HEK293 (cell line): ENCODE measurements around the gene SORBS2.

Source experiments
- CTCF ChIA-PET: fragments of 350-600 bp; formaldehyde crosslinking; extraction: SDS; loops from one replicate; lab custom pipeline; 2021; ENCODE audit warnings: antibody characterized with exemption; lab: Yijun Ruan, JAX
- POLR2A ChIA-PET: fragments of 300-600 bp; formaldehyde crosslinking; extraction: SDS; loops from one replicate; lab custom pipeline; 2020; ENCODE audit warnings: antibody characterized with exemption, inconsistent platforms; lab: Yijun Ruan, JAX
- H3K27ac ChIP-seq: fragments of 200-500 bp; sonication (Bioruptor generic); 2 replicates; pipeline ENCODE4 v1.5.1; 2014; ENCODE audit warnings: low read depth, low read length, control low read depth, inconsistent platforms; ENCODE audit errors: extremely low read depth
- H3K36me3 ChIP-seq, 2 experiments: fragments of 200-500 bp in 1 of 2; sonication (Bioruptor generic) in 1 of 2; 1 replicate in 1 of 2; 2 replicates in 1 of 2; pipeline ENCODE4 v1.5.1; 2014 to 2017; ENCODE audit warnings: inconsistent platforms in 2 of 2, low read length in 2 of 2; ENCODE audit not compliant: control insufficient read depth in 2 of 2, insufficient read depth in 1 of 2
- H3K4me1 ChIP-seq: fragments of 200-500 bp; sonication (Bioruptor generic); 2 replicates; pipeline ENCODE4 v1.5.1; 2014; ENCODE audit warnings: mild to moderate bottlenecking, low read length, inconsistent platforms; ENCODE audit not compliant: control insufficient read depth, insufficient read depth
- H3K4me3 ChIP-seq: 2 replicates; pipeline ENCODE4 v1.5.1; 2011; ENCODE audit warnings: low read depth, mild to moderate bottlenecking, control low read depth, low read length, moderate library complexity
- H3K9me3 ChIP-seq: fragments of 200-500 bp; sonication (Bioruptor generic); 2 replicates; pipeline ENCODE4 v1.5.1; 2014; ENCODE audit warnings: low read depth, low read length, inconsistent platforms; ENCODE audit not compliant: control insufficient read depth, insufficient read depth
- OSR2 ChIP-seq: fragments of 450-650 bp; formaldehyde crosslinking; IDR thresholded peaks from 2 replicates; pipeline ENCODE4 v1.5.1; 2016; ENCODE audit warnings: missing biosample characterization, missing genetic modification characterization
- PBX3 ChIP-seq: sonication (generic); formaldehyde crosslinking; IDR thresholded peaks from 2 replicates; pipeline ENCODE4 v1.8.1; 2022; ENCODE audit warnings: mild to moderate bottlenecking, moderate library complexity, missing genetic modification reagents
- TSHZ1 ChIP-seq: fragments of 450-650 bp; formaldehyde crosslinking; IDR thresholded peaks from 2 replicates; pipeline ENCODE4 v1.5.1; 2016; ENCODE audit warnings: missing biosample characterization, missing genetic modification characterization, borderline replicate concordance
- WT1 ChIP-seq: fragments of 450-650 bp; formaldehyde crosslinking; IDR thresholded peaks from 2 replicates; pipeline ENCODE4 v1.5.1; 2016; ENCODE audit warnings: missing biosample characterization, missing genetic modification characterization
- ZBTB8A ChIP-seq: fragments of 450-650 bp; formaldehyde crosslinking; IDR thresholded peaks from 2 replicates; pipeline ENCODE4 v1.5.1; 2016; ENCODE audit warnings: missing biosample characterization, missing genetic modification characterization
- ZNF174 ChIP-seq: fragments of 450-650 bp; formaldehyde crosslinking; IDR thresholded peaks from 2 replicates; pipeline ENCODE4 v1.5.0; 2017; ENCODE audit warnings: missing biosample characterization, mild to moderate bottlenecking, missing genetic modification characterization
- ZNF311 ChIP-seq: fragments of 450-650 bp; formaldehyde crosslinking; IDR thresholded peaks from 2 replicates; pipeline ENCODE4 v1.5.1; 2017; ENCODE audit warnings: missing biosample characterization, missing genetic modification characterization, borderline replicate concordance
- ZNF473 ChIP-seq: fragments of 450-650 bp; formaldehyde crosslinking; IDR thresholded peaks from 2 replicates; pipeline ENCODE4 v1.5.1; 2017; ENCODE audit warnings: missing biosample characterization, missing genetic modification characterization
- ZNF501 ChIP-seq: fragments of 450-650 bp; formaldehyde crosslinking; IDR thresholded peaks from 2 replicates; pipeline ENCODE4 v1.5.1; 2016; ENCODE audit warnings: missing biosample characterization, missing genetic modification characterization
- ZNF529 ChIP-seq: fragments of 450-650 bp; formaldehyde crosslinking; IDR thresholded peaks from 2 replicates; pipeline ENCODE4 v1.5.1; 2017; ENCODE audit warnings: missing genetic modification characterization, missing biosample characterization; ENCODE audit not compliant: insufficient replicate concordance
- ZNF548 ChIP-seq: fragments of 450-650 bp; formaldehyde crosslinking; IDR thresholded peaks from 2 replicates; pipeline ENCODE4 v1.5.1; 2016; ENCODE audit warnings: missing biosample characterization, missing genetic modification characterization
- ZNF560 ChIP-seq: fragments of 450-650 bp; formaldehyde crosslinking; IDR thresholded peaks from 2 replicates; pipeline ENCODE4 v1.5.1; 2017; ENCODE audit warnings: missing biosample characterization, missing genetic modification characterization, borderline replicate concordance
- ZNF600 ChIP-seq: fragments of 450-650 bp; formaldehyde crosslinking; IDR thresholded peaks from 2 replicates; pipeline ENCODE4 v1.5.1; 2016; ENCODE audit warnings: missing biosample characterization, missing genetic modification characterization
- ZNF664 ChIP-seq: fragments of 450-650 bp; formaldehyde crosslinking; IDR thresholded peaks from 2 replicates; pipeline ENCODE4 v1.5.1; 2016; ENCODE audit warnings: missing biosample characterization, missing genetic modification characterization
- ZNF830 ChIP-seq: fragments of 450-650 bp; IDR thresholded peaks from 2 replicates; pipeline ENCODE4 v1.5.0; 2018; ENCODE audit warnings: missing biosample characterization, missing genetic modification characterization, low read depth, mild to moderate bottlenecking, moderate library complexity
- TF ChIP-seq, protein P1 (sequence below): fragments of 450-650 bp; formaldehyde crosslinking; IDR thresholded peaks from 2 replicates; pipeline ENCODE4; 2016; ENCODE audit warnings: missing biosample characterization, missing genetic modification characterization
- TF ChIP-seq, protein P2 (sequence below): fragments of 450-650 bp; formaldehyde crosslinking; IDR thresholded peaks from 2 replicates; pipeline ENCODE4 v1.5.1; 2016; ENCODE audit warnings: missing biosample characterization, missing genetic modification characterization
- TF ChIP-seq, protein P3 (sequence below): fragments of 450-650 bp; formaldehyde crosslinking; IDR thresholded peaks from 2 replicates; pipeline ENCODE4 v1.5.1; 2017; ENCODE audit warnings: missing biosample characterization, missing genetic modification characterization

Gene SORBS2

GRCh38 chr4:185831125-185831815 lies 19.3 kb upstream of the SORBS2 start:
- CTCF ChIA-PET: interaction anchor here (0.6 to 0.8 kb wide), 3 partner anchors 9 to 819 kb away, joined by 3 read pairs; partner anchors contain the start of gene TLR3
- TF ChIP-seq, protein P1, sequence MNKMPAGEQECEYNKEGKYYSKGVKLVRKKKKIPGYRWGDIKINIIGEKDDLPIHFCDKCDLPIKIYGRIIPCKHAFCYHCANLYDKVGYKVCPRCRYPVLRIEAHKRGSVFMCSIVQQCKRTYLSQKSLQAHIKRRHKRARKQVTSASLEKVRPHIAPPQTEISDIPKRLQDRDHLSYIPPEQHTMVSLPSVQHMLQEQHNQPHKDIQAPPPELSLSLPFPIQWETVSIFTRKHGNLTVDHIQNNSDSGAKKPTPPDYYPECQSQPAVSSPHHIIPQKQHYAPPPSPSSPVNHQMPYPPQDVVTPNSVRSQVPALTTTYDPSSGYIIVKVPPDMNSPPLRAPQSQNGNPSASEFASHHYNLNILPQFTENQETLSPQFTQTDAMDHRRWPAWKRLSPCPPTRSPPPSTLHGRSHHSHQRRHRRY (tag by site-specific recombination): no peak
- TF ChIP-seq ZNF548 (tag by site-specific recombination): no peak
- no peak for TF ChIP-seq ZBTB8A (tag by site-specific recombination)
- no peak for TF ChIP-seq ZNF830 (tag by site-specific recombination)
- no peak for TF ChIP-seq ZNF529 (tag by site-specific recombination)
- TF ChIP-seq OSR2: no peak
- no peak for TF ChIP-seq ZNF560 (tag by site-specific recombination)
- no peak for TF ChIP-seq TSHZ1 (tag by site-specific recombination)
- TF ChIP-seq ZNF174 (tag by site-specific recombination): no peak
- TF ChIP-seq ZNF501: no peak
- TF ChIP-seq, protein P2, sequence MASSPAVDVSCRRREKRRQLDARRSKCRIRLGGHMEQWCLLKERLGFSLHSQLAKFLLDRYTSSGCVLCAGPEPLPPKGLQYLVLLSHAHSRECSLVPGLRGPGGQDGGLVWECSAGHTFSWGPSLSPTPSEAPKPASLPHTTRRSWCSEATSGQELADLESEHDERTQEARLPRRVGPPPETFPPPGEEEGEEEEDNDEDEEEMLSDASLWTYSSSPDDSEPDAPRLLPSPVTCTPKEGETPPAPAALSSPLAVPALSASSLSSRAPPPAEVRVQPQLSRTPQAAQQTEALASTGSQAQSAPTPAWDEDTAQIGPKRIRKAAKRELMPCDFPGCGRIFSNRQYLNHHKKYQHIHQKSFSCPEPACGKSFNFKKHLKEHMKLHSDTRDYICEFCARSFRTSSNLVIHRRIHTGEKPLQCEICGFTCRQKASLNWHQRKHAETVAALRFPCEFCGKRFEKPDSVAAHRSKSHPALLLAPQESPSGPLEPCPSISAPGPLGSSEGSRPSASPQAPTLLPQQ (tag by site-specific recombination): no peak
- TF ChIP-seq PBX3: no peak
- no peak for TF ChIP-seq ZNF311 (tag by site-specific recombination)
- no peak for TF ChIP-seq ZNF664
- TF ChIP-seq, protein P3, sequence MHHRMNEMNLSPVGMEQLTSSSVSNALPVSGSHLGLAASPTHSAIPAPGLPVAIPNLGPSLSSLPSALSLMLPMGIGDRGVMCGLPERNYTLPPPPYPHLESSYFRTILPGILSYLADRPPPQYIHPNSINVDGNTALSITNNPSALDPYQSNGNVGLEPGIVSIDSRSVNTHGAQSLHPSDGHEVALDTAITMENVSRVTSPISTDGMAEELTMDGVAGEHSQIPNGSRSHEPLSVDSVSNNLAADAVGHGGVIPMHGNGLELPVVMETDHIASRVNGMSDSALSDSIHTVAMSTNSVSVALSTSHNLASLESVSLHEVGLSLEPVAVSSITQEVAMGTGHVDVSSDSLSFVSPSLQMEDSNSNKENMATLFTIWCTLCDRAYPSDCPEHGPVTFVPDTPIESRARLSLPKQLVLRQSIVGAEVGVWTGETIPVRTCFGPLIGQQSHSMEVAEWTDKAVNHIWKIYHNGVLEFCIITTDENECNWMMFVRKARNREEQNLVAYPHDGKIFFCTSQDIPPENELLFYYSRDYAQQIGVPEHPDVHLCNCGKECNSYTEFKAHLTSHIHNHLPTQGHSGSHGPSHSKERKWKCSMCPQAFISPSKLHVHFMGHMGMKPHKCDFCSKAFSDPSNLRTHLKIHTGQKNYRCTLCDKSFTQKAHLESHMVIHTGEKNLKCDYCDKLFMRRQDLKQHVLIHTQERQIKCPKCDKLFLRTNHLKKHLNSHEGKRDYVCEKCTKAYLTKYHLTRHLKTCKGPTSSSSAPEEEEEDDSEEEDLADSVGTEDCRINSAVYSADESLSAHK (tag by site-specific recombination): no peak
- no peak for TF ChIP-seq WT1
- no peak for TF ChIP-seq ZNF473 (tag by site-specific recombination)
- TF ChIP-seq ZNF600 (tag by site-specific recombination): no peak
- H3K4me3 ChIP-seq: no peak overlapping the region
- POLR2A ChIA-PET: no interaction called here
- H3K36me3 ChIP-seq: no peaks in the 10 kb centered on the region
- no peaks in the 10 kb centered on the region for H3K4me1 ChIP-seq
- H3K27ac ChIP-seq: no peak overlapping the region
- H3K9me3 ChIP-seq: no peaks in the 10 kb centered on the region
